Hepatocyte (in vitro differentiated cells): Measurements from ENCODE around the gene TSSC4. TPM values are rescaled to one million over a fixed set of nuclear protein-coding genes. Genes with fewer than 3 reads are reported as not detected.

Source experiments
- DNase-seq: peaks from one replicate; pipeline ENCODE4 v3.0.0-alpha.2; 2016; ENCODE audit warnings: low spot score
- H2AFZ ChIP-seq: fragments of 200-600 bp; sonication (generic); 2 replicates; pipeline ENCODE4 v1.6.0; 2016; ENCODE audit warnings: antibody characterized with exemption, mild to moderate bottlenecking
- H3K27ac ChIP-seq: fragments of 200-600 bp; sonication (generic); 2 replicates; pipeline ENCODE4 v1.5.1; 2016; ENCODE audit warnings: mild to moderate bottlenecking
- H3K27me3 ChIP-seq: fragments of 200-600 bp; sonication (generic); 2 replicates; pipeline ENCODE4 v1.6.1; 2016
- H3K36me3 ChIP-seq: fragments of 200-600 bp; sonication (generic); replicated peaks from 2 replicates; pipeline ENCODE4 v1.5.1; 2016; ENCODE audit warnings: low read depth; ENCODE audit not compliant: insufficient read depth
- H3K4me1 ChIP-seq: fragments of 200-600 bp; sonication (generic); 2 replicates; pipeline ENCODE4 v1.5.1; 2016; ENCODE audit warnings: mild to moderate bottlenecking, moderate library complexity; ENCODE audit not compliant: insufficient read depth
- H3K4me2 ChIP-seq: fragments of 200-600 bp; sonication (generic); 2 replicates; pipeline ENCODE4 v1.6.0; 2016
- H3K4me3 ChIP-seq: fragments of 200-600 bp; sonication (generic); 2 replicates; pipeline ENCODE4 v1.5.1; 2016; ENCODE audit warnings: mild to moderate bottlenecking
- H3K79me2 ChIP-seq: fragments of 200-600 bp; sonication (generic); 2 replicates; pipeline ENCODE4 v1.6.0; 2017; ENCODE audit warnings: mild to moderate bottlenecking
- H3K9me2 ChIP-seq: fragments of 200-600 bp; sonication (generic); replicated peaks from 2 replicates; pipeline ENCODE4 v1.6.0; 2017; ENCODE audit warnings: mild to moderate bottlenecking; ENCODE audit not compliant: insufficient read depth
- H3K9me3 ChIP-seq: fragments of 200-600 bp; sonication (generic); 2 replicates; pipeline ENCODE4 v1.5.1; 2016; ENCODE audit warnings: low read depth, mild to moderate bottlenecking
- H4K20me1 ChIP-seq: fragments of 200-600 bp; sonication (generic); 2 replicates; pipeline ENCODE4 v1.6.0; 2016; ENCODE audit warnings: mild to moderate bottlenecking; ENCODE audit not compliant: insufficient read depth, poor library complexity, severe bottlenecking
- EZH2 ChIP-seq: fragments of 200-600 bp; sonication (generic); IDR thresholded peaks from 2 replicates; pipeline ENCODE4 v1.6.1; 2016; ENCODE audit warnings: antibody characterized with exemption, mild to moderate bottlenecking, borderline replicate concordance
- EZH2phosphoT487 ChIP-seq: fragments of 200-600 bp; sonication (generic); IDR thresholded peaks from one replicate; pipeline ENCODE4 v1.6.1; 2018; ENCODE audit warnings: antibody characterized with exemption, mild to moderate bottlenecking, low read depth, moderate library complexity; ENCODE audit not compliant: unreplicated experiment, severe bottlenecking
- WGBS: methylation state at CpG from one replicate; pipeline ENCODE4 v1.1.6; 2016; ENCODE audit warnings: low lambda C conversion rate; ENCODE audit errors: missing lambda C conversion rate; 5-methylcytosine and 5-hydroxymethylcytosine counted together
- polyA plus RNA-seq: library from polyadenylated mRNA; unstranded; fragments of >200 nt; fragmentation: Nextera tagmentation; extraction: Ambion mirVana; gene quantifications from 2 replicates; pipeline ENCODE4 v1.2.1, GENCODE V29; 2016
- total RNA-seq: library from RNA; depleted of rRNA; stranded (reverse); fragments of >200 nt; gene quantifications from 2 replicates; pipeline ENCODE4 v1.2.3, GENCODE V29; 2014
- TF ChIP-seq, protein P1 (sequence below): fragments of 200-600 bp; sonication (generic); IDR thresholded peaks from 2 replicates; pipeline ENCODE4 v1.5.1; 2016; ENCODE audit warnings: antibody characterized with exemption, mild to moderate bottlenecking; ENCODE audit not compliant: poor library complexity

The TSSC4 gene
- total and polyA plus RNA-seq, 2 experiments from 2014 or later = 33.8 to 68.5 TPM

DNA sequence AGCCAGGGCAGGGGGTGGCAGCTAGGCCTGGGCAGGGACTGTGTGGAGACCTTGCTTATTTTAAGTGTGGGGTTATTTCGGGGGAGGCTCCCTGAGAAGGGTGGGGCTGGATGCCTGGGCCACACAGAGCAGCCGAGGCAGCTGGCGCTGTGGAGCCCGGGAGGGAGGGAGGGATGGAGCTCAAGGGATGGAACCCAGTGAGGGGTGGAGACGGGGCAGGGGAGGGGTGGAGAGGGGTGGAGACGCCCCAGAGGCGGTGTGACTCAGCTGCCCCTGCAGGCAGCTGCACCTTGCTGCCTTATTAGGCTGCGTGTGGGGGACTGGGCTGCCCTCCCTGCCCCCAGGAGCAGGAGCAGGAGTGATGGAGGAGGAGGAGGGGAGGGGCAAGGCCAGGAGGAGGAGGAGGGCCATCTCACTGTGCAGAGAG is 9.8 kb upstream of the TSSC4 start:
- H3K4me2 ChIP-seq = no peak overlapping the region
- H3K27ac ChIP-seq = no peak overlapping the region
- 80% methylated on average over 3 of the region's 8 CpGs for WGBS
- no peaks in the 10 kb centered on the region for H3K9me2 ChIP-seq
- H3K9me3 ChIP-seq = no peaks in the 10 kb centered on the region
- peaks cover 58% of the 10 kb centered on the region for H3K79me2 ChIP-seq
- H3K4me3 ChIP-seq = no peak overlapping the region
- peaks cover 77% of the 10 kb centered on the region for H4K20me1 ChIP-seq
- H3K4me1 ChIP-seq = peaks cover 19% of the 10 kb centered on the region
- no peaks in the 10 kb centered on the region for H3K36me3 ChIP-seq
- no peaks in the 10 kb centered on the region for H3K27me3 ChIP-seq
- DNase-seq = no peak
- H2AFZ ChIP-seq = no peak overlapping the region
- TF ChIP-seq EZH2 (no peak), EZH2phosphoT487 (no peak)
- TF ChIP-seq, protein P1, sequence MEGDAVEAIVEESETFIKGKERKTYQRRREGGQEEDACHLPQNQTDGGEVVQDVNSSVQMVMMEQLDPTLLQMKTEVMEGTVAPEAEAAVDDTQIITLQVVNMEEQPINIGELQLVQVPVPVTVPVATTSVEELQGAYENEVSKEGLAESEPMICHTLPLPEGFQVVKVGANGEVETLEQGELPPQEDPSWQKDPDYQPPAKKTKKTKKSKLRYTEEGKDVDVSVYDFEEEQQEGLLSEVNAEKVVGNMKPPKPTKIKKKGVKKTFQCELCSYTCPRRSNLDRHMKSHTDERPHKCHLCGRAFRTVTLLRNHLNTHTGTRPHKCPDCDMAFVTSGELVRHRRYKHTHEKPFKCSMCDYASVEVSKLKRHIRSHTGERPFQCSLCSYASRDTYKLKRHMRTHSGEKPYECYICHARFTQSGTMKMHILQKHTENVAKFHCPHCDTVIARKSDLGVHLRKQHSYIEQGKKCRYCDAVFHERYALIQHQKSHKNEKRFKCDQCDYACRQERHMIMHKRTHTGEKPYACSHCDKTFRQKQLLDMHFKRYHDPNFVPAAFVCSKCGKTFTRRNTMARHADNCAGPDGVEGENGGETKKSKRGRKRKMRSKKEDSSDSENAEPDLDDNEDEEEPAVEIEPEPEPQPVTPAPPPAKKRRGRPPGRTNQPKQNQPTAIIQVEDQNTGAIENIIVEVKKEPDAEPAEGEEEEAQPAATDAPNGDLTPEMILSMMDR = no peak

GRCh38 chr11:2391181-2391975 is 9.2 kb upstream of the TSSC4 start:
- H3K27ac ChIP-seq = no peak overlapping the region
- peaks cover 52% of the 10 kb centered on the region for H3K79me2 ChIP-seq
- no peak overlapping the region for H3K4me3 ChIP-seq
- H3K9me2 ChIP-seq = no peaks in the 10 kb centered on the region
- H2AFZ ChIP-seq = no peak overlapping the region
- H3K27me3 ChIP-seq = no peaks in the 10 kb centered on the region
- no peak for DNase-seq
- peaks cover 19% of the 10 kb centered on the region for H3K4me1 ChIP-seq
- no peaks in the 10 kb centered on the region for H3K9me3 ChIP-seq
- peaks cover 71% of the 10 kb centered on the region for H4K20me1 ChIP-seq
- TF ChIP-seq EZH2phosphoT487 (no peak), EZH2 (no peak)
- TF ChIP-seq, protein P1 = no peak
- 96% methylated on average over 20 of the region's 20 CpGs for WGBS
- no peaks in the 10 kb centered on the region for H3K36me3 ChIP-seq
- H3K4me2 ChIP-seq = no peak overlapping the region

DNA sequence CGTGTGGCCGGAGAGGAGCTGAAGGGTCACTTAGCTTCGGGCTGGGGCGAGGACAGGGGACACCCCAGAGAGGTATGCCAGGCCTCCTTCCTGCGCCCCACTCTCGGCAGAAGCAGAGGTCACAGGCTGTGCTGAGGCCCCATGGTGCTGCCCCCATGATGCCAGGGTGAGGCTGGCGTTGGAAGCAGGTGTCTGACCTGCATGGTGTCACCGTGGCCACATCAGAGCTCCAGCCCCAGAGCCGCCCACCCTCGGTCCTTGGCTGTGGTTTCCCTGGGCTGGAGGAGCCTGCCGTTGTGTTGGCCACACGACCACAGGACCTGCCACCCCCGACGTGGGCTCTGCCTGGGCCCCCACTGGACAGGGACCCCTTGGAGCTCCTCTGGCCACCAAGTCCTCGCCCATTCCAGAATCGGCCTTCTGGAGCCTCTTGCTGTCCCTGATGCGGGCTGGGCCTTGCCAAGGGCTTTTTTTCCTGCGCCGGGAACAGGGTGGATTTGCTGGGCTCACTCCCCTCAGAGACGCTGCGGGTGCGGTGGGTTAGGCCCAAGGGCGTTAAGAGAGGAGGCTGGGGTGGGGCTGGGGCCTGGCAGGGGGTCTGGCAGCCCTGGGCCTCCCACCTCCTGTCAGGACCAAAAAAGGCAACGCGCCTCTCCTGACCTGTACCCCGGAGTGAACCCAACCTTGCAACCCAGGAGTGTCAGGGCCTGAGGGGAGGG is 8.2 kb upstream of the TSSC4 start:
- Histone ChIP-seq H3K4me3 (no peak overlapping the region), H4K20me1 (peaks cover 60% of the 10 kb centered on the region), H3K36me3 (no peaks in the 10 kb centered on the region), H3K27me3 (no peaks in the 10 kb centered on the region), H3K79me2 (peaks cover 42% of the 10 kb centered on the region), H3K27ac (no peak overlapping the region), H3K4me2 (no peak overlapping the region), H2AFZ (no peak overlapping the region), H3K9me2 (no peaks in the 10 kb centered on the region), H3K4me1 (peaks cover 15% of the 10 kb centered on the region), H3K9me3 (no peaks in the 10 kb centered on the region)
- no peak for DNase-seq
- TF ChIP-seq EZH2 (no peak), EZH2phosphoT487 (no peak)
- TF ChIP-seq, protein P1 = no peak
- 95% methylated on average over 26 of the region's 26 CpGs for WGBS
